NCI-H345 treated with DMSO at 0.1 percent for 48 hours (cell line): Measurements from ENCODE around the gene PRKCH.

Experiments used
- DNase-seq: peaks from one replicate; lab custom pipeline; 2025; ENCODE audit not compliant: unreplicated experiment; lab: John Stamatoyannopoulos, UW

PRKCH gene

GRCh38 chr14:61542848-61543790 lies 221.7 kb downstream of the PRKCH start:
- no peak for DNase-seq

GRCh38 chr14:61543946-61544345 lies 222.6 kb downstream of the PRKCH start:
- no peak for DNase-seq

- DNase-seq, result no peak
Measured at GRCh38 chr14:61544448-61545330, 223.3 kb downstream of the PRKCH start.

GRCh38 chr14:61545726-61546455 lies 224.5 kb downstream of the PRKCH start:
- DNase-seq, result no peak

GRCh38 chr14:61547186-61548069 lies 226.0 kb downstream of the PRKCH start:
- no peak for DNase-seq

- no peak for DNase-seq
Measured at GRCh38 chr14:61549425-61549824, 228.0 kb downstream of the PRKCH start.

- no peak for DNase-seq
Measured at GRCh38 chr14:61551384-61551783, 230.0 kb downstream of the PRKCH start.

GRCh38 chr14:61552241-61552640 lies 230.9 kb downstream of the PRKCH start:
- DNase-seq, result no peak

GRCh38 chr14:61553730-61554641 lies 232.6 kb downstream of the PRKCH start:
- no peak for DNase-seq

- no peak for DNase-seq
Measured at GRCh38 chr14:61555056-61555838, 233.9 kb downstream of the PRKCH start.

- no peak for DNase-seq
Measured at GRCh38 chr14:61556455-61556854, 235.1 kb downstream of the PRKCH start.

- no peak for DNase-seq
Measured at GRCh38 chr14:61557262-61557661, 235.9 kb downstream of the PRKCH start.

- no peak for DNase-seq
Measured at GRCh38 chr14:61557854-61558253, 236.5 kb downstream of the PRKCH start.

- peak; percentile 99 for DNase-seq
Measured at GRCh38 chr14:61558271-61558670, 236.9 kb downstream of the PRKCH start.

- no peak for DNase-seq
Measured at GRCh38 chr14:61559641-61560201, 238.3 kb downstream of the PRKCH start.

GRCh38 chr14:61560323-61560722 lies 238.9 kb downstream of the PRKCH start:
- DNase-seq, result no peak

GRCh38 chr14:61561104-61561503 lies 239.7 kb downstream of the PRKCH start:
- DNase-seq, result no peak

GRCh38 chr14:61561657-61562276 lies 240.4 kb downstream of the PRKCH start:
- DNase-seq, result no peak
